RPMI7951 (cell line): Measurements from ENCODE around the gene TBC1D5. TPM values are rescaled to one million over a fixed set of nuclear protein-coding genes. Genes with fewer than 3 reads are reported as not detected.
"Not testable (repeated sequence)": the region's sequence is repeated elsewhere in the genome, so short reads cannot be mapped to it uniquely, and the experiment has no call there.

ENCODE experiments used
- DNase-seq: peaks from one replicate; pipeline ENCODE4 v3.0.0-alpha.2; 2012; ENCODE audit warnings: low read depth
- total RNA-seq: library from RNA; depleted of rRNA; stranded (reverse); fragments of >200 nt; shearing (Covaris generic); gene quantifications from 2 replicates; pipeline ENCODE4 v1.2.3, GENCODE V29; 2014

The TBC1D5 gene
- total RNA-seq, 1 experiment from 2014 or later = 78.2 TPM

DNA sequence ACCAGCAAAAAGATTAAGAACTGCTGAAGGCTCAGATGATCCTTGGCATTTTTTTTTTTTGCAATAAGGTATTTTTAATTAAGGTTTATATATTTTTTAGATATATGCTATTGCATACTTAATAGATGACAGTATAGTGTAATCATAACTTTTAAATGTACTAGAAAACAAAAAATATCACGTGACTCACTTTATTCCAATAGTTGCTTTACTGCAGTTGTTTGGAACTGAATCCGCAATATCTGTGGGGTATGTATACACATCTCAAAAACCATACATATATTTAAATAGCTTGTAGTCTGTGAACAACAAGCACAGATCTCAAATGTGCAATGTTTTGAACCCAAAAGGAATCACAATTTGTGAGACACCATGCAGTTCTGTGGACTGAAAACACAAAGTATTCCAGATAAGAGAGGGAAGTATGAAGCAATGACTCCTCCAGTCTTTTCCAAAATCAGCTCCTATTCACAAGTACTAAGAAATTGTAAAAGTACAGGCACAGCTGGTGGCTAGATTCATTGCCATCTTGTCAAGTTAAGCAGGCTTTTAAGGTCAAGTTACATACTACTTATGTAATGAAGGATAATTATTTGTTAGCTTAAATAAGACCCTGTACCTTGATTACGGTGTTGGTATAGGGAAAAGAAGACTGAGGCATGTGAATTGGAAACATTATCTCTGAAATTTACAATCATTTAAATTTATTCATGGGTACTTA, 331.1 kb downstream of the TBC1D5 start:
- DNase-seq = no peak

DNA sequence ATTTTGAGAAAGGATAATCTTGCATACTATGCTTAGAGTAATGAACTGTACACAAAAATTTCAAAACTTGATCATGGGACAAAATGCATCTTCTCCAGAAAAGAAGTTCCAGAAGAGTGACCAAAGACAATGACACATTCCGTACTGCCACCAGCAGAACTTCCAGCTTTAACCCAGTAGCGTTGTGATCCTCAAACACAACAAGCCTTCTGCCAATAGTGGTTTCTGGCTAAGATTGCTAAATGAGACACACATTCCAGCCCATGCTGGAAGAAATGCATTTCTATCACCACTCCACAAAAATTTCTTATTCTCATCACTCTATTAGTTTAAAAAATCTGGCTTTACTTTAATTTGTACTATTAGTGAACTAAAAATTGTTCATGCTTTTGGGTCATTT, 334.9 kb downstream of the TBC1D5 start:
- DNase-seq = no peak

DNA sequence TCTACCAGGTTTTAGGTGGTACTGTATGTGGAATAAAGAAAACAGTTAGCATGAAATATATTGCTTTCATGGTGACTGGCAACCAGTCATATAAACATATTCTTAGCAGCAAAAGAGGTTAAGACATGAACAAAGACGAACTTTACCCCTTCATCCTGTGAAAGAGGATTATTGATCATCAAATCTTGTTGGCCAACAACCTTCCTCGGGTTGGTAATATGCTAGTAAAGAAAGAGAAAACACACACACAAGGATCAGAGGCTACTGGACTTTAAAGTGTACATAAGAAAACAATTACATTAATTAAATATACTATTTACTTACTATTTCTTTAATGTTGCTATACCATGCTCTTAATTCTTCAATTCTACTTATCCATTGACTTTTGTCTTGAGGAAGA, 337.9 kb downstream of the TBC1D5 start:
- no peak for DNase-seq

DNA sequence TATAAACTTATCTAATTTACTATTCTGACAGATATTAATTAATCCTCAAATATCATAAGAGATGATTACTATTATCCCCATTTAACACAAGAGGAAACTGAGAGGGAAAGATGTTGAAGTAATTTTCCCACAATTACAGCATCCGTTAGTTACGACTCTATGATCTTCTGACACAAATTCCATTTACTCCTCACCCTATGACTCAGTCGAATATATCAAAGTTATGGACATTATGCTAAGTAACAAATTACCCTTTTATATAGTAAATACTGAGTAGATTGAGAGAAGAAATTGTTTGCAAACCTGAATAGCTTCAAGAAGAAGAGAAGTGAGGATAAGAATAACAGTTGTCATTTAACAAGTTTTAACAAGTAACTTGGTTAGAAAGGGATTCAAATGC, 340.0 kb downstream of the TBC1D5 start:
- DNase-seq = no peak

DNA sequence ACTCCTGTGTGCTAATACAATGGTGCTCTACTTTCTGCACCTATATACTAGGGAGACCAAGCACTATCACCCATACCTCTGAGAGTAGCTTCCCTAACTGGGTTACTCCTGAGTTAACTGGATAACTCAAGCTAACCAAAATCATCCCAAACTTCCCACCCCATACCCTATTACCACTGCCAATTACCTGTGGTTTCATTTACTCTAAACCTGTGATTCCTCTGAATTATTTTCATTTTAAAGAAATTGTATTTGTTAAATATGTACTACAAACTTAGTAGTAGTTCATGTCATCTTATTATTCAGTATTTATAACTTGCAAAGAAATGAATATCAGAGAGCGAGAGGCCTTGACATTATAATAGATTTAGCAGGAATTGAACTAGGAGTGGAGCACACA, 340.5 kb downstream of the TBC1D5 start:
- no peak for DNase-seq

DNA sequence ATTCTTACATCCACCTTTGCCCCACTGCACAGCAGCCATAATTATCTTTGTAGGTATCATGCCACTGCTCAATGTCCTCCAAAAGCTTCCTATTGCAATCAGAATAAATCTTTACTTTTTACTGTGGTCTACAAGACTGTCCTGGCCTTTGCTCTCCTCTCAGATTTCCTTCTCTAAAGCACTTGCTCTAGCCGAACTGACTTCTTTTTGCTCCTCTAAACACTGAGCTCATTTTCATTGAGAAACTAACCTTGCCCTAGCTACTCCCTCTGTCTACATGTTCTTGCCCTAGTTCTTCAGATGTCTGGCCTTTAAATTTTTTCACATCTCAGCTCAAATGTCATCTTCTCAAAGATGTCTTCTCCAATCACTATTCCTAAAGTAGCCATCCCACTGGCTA, 342.8 kb downstream of the TBC1D5 start:
- DNase-seq = no peak

DNA sequence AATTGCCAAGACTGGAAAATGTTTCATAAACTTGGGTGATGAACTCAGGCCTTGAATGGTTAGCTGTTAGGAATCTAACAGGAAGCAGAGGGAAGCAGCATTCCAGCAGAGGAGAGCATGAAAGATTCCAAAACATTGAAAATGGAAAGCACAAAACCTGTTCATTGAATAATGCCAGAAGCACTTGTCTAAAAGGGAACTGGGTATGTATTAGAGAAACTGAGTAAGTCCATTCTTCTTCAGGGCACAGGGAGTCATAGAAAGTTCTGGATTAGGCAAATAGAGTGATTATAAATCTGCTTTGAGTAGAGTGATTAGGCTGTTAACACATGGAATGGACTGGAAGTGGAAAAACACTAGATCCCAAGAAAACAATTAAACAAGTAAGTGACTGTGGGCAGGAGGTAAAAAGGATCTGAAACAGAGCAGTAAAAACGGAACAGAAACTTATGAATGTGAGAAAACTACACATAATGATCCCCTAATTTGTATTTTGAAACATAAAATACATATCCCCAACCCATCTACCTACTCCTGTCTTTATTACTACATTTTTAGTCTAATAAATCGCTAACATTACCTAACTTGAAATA, 343.4 kb downstream of the TBC1D5 start:
- DNase-seq = no peak

DNA sequence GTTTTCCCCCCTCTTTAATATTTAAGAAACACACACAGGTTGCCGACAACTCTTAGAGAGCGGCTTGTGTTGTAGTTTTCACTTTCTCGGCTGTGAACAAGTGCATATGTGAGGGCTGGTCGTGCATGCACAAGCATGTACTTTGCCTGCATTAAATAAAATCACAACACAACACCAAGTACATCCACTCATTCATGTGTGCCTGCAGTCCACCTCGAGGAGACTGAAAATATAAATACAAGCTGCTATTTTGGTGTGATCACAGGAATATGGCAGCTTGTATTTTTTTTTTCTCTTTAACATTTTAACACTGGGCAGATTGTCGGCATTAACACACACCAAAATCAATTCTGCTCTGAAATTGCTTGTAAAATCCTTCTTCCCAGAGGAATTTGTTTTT, 346.4 kb downstream of the TBC1D5 start:
- no peak for DNase-seq

DNA sequence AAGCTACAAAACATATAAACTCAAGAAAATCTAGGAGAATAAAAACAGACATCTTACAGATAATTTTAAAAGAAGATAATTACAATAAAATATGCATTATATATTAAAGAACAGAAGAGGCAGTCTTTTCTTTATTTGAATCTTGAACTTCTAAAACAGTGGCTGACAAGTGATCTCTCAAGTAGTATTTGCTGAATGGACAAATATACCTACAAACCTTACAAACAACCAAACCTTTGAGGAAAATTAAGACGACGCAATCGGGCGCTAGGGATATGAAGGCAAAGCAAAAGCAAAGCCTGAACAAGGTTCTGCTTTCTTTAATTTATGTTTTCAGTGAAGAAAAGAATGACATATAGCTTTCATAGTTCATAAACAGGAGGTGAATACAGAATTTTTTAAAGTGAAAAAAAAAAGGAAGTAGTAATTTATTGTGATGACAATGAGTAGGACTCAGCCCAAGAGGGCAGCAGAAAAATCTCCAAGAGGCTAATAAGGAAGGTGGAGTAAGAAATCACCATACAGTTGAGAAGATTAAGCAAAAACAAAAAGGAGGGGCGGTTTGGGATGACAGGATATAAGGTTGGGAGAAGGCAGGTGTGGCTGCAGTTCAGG, 347.8 kb downstream of the TBC1D5 start:
- no peak for DNase-seq

DNA sequence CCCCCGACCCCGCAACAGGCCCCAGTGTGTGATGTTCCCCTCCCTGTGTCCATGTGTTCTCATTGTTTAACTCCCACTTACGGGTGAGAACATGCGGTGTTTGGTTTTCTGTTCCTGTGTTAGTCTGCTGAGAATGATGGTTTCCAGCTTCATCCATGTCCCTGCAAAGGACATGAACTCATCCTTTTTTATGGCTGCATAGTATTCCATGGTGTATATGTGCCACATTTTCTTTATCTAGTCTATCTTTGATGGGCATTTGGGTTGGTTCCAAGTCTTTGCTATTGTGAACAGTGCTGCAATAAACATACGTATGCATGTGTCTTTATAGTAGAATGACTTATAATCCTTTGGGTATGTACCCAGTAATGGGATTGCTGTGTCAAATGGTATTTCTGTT, 349.9 kb downstream of the TBC1D5 start:
- DNase-seq = not testable (repeated sequence)

DNA sequence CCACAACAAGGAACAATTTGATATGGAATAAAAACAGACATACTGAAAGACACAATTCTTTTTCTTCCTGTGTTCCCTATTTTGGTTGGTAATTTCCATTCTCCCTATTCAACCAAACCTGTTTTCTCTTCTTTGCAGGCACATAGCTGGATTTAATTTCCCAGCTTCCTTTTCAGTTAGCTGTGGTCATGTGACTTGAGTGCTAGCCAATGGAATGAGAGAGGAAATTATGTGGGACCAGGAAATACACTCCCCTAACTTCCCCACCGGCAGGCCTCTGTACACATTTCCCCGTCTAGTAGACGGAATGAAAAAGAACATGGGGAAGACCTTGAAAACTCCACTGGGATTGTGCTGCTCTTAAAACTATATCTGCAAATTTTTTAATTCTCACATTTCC, 351.6 kb downstream of the TBC1D5 start:
- DNase-seq = no peak

DNA sequence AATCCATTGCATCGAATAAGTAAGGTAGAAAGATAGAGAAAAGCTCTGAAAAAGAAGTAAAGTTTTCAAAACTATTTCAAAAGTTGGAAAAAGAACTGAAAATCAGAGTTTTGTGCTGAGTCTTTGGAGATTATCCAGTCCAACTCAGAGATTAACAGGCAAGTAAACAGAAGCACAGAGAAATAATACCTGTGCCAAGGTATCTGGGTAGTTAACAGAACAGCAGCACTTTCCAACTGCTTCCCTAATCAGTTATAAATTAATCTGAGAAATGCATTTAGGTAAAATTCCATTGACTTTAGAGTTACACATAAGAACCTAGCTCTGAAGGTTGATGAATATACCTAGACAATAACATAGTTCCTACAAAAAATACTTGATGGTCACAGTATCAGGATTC, 355.3 kb downstream of the TBC1D5 start:
- DNase-seq = no peak

DNA sequence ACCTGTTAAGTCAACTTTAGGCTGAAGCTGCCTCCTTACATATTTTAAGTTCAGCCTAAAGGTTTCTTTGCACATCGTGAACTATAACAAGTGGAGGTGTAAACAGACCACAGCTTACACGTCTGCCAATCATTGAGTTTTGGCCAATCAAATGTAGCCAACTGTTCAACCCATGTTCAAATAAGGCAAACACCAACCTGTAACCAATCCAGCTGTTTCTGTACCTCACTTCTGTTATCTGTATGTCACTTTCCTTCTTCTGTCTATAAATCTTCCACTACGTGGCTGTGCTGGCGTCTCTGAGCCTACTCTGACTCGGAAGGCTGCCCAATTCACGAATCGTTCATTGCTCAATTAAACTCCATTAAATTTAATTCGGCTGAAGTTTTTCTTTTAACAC, 356.0 kb downstream of the TBC1D5 start:
- no peak for DNase-seq

DNA sequence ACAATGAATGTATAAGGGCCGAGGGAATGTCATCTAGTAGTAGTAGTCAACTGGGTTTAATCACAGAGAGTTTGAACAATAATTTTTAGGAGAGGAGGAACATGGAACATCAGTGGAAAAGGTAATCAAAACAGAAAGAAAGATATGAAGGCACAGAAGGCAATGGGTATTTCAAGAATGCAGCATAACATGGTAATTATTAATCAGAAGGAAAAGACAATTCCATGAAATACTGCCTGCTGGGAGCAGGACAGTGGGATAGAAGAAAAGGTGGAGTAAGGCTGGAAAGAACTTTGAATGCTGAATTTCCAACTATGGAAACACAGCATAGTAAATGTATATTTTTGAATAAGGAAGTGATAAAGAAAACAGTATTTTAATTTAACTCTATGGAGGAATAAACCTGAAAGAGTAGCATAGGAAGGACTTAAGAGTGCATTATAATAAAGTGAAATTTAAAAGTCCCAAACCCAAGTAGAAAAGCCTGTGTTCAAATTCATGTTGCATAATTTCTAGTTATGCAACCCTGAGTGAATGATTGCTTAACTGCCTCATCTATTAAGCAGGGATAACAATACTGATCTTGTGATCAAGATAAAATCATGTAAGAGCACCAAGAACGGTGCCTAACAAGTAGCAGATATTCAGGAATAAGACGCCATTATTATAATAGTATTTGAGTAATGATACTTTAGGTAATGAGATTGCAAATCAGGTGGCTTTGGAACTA, 357.7 kb downstream of the TBC1D5 start:
- DNase-seq = no peak

DNA sequence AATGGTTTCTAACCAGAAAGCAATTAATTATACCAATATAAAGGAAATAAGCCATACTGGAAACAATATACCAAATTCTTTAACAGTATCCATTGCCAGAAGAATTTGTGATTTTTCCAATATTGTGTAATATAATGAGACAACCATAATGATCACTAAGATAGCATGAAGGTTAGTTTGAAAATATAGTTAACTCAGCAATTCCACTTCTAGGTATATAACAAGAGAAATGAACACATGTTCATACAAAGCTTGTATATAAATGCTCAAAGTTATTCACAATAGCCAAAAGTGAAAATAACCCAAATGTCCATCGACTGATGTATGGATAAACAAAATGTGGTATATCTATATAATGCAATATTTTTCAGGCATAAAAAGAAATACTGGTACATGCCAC, 369.1 kb downstream of the TBC1D5 start:
- no peak for DNase-seq

DNA sequence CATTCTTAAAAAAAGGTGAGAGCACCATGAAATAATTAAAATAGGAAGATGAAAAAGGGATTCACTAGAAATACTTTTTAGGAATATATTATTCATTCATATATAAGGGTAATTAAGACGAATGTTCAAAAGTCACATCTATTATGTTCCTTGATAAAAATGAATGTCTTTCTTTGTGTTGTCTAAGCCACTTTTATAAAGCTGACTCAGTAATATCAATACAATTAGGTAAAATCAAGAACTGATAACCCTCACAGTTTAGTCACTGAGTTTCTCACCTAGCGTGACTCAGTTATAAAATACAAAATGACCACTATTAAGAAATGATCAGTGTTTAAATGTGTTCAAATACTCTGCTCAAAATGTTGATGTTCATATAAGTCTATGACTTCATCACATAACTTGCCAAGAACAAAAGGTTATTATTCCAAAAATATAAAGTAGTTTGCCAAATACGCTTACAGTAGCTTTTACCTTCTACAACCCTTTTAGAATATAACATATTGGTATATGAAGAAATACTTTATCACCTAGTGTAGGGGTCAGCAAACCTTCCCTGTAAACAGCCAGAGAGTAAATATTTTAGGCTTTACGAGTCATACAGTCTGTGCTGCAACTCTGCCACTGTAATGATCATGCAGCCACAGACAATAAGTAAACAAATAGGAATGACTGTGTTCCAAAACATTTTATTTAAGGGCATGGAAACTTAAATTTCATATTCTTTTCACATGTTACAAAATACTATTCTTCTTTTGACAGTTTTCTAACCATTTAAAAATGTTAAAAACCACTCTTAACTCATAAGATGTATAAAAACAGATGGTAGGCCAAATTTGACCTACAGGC, 369.8 kb downstream of the TBC1D5 start:
- DNase-seq = no peak

DNA sequence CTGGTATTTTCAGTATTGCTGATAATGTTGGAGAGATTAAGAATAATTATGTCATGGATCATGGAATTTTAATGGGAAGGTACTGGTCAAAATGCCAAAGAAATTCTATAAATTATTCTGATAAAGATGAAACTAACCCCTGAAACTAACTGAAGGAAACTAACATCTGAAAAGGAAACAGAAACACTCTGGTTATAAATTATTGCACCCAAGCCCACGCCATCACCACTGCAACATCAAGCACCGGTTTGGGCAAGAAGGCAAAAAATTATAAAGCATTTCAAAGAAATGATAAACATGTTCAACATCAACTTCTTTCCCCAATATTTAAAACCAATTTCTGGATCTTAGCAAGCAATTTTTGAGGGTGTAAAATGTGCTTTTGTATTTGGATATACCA, 372.5 kb downstream of the TBC1D5 start:
- DNase-seq = no peak

DNA sequence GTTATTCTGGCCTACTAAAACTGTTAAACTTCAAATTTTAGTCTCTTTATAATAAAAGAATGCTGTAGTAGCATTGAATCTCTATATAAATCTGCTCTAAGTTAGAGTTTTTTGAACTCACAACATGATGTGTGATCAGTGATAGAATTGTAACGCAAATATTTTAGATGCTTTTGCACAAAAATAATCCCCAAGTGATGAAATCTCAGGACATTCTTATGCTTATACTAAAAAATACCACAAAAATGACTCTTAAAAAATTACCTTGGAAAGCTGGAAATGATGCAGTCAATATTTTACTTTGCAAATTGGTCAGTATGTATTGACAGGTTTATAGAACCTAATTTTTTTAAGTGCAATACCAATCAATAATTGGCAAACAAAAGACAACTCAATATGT, 375.3 kb downstream of the TBC1D5 start:
- no peak for DNase-seq

DNA sequence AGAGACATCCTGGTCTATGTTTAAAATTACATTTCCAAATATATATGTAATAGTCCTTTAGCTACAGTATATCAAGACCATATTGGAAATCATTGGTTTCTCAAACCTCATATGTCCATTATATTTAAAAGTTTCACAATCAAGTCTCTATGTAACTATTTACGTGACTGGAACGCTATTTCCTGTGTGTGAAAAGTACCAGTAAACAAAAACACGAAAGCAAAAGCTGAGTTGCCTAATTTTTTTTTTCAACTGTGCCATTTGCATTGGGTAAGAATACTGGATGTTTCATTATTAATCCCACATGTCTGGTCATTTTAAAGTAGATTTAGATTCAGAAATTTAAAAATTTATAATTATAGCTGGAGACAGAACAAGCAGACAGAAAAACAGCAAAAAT, 381.4 kb downstream of the TBC1D5 start:
- no peak for DNase-seq

DNA sequence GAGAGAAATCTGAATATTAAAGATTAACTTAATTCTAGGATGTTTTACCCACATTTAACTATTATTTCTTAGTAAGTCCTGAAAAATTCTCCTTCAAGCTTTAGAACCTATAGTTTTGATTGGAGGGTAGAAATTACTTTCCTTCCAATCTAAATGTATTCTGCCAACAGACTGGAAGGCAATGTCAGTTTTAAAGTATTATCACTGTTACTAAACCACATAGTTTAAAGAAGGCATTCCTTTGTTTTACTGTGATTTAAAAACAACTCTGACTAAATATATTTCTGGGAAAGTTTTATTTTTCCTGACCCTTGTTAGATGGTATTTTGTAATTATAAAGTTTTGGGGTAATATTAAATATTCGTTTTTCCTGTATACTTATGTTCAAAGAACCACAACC, 382.5 kb downstream of the TBC1D5 start:
- no peak for DNase-seq

DNA sequence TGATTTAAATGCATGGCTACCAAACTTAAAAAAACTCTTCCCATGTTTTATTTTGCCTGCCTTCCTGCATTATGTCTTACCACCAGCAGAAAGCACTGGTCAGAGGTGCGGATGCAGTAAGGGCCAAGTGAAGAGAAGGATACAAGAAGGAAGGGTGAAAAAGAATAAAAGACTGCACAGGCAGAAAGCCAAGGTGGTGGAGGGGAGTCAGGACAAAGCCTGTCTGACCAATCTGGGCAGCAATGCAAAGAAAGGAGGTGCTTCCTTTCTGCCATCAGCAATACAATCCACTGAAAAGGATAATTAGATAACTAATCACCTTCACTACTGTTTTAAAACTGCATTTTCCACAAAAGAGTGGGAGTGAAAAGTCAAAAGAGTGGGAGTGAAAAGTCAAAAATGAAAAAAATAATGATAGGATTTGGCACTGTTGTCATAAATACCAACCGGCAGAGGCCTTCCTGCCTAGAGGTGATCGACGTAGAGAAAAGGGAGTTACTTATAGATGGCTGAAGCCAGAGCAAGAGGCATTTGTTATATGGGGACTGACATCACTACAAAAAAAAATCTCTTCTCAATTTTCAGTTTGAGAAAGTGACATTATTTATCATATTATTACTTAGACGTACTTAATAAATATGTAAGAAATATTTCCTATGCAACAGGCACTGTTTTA, 385.3 kb downstream of the TBC1D5 start:
- no peak for DNase-seq
